PC-9 (cell line): ENCODE measurements around the gene PXN. TPM values are rescaled to one million over a fixed set of nuclear protein-coding genes. Genes with fewer than 3 reads are reported as not detected.

Experiments
- BruUV-seq: library from RNA; stranded (reverse); fragments of 400-500 nt; replicated peaks from 2 replicates; lab custom pipeline; 2021; lab: Mats Ljungman, UMichigan
- CTCF ChIA-PET: fragments of 300-600 bp; sonication (Branson Sonifier 250); formaldehyde crosslinking; loops from one replicate; lab custom pipeline; 2022; ENCODE audit warnings: antibody characterized with exemption; lab: Charles Lee
- POLR2A ChIA-PET: fragments of 300-600 bp; sonication (Branson Sonifier 250); formaldehyde crosslinking; loops from one replicate; lab custom pipeline; 2022; ENCODE audit warnings: antibody characterized with exemption; ENCODE audit not compliant: unreplicated experiment; lab: Charles Lee
- DNase-seq, 2 experiments: peaks; one replicate each; pipeline versions ENCODE4 v3.0.0 to v3.0.0-alpha.2; 2015 to 2022; ENCODE audit warnings: mixed read lengths in 1 of 2
- H2AFZ ChIP-seq: fragments of 200-600 bp; sonication (generic); 2 replicates; pipeline ENCODE4 v1.8.1; 2017; ENCODE audit warnings: antibody characterized with exemption
- H3F3A ChIP-seq: fragments of 200-600 bp; sonication (generic); 2 replicates; pipeline ENCODE4 v1.8.1; 2017; ENCODE audit warnings: antibody characterized with exemption, mild to moderate bottlenecking, low read depth; ENCODE audit not compliant: insufficient read depth
- H3K27ac ChIP-seq: fragments of 200-600 bp; sonication (generic); 2 replicates; pipeline ENCODE4 v1.6.1; 2016; ENCODE audit warnings: mixed run types
- H3K27me3 ChIP-seq: fragments of 200-600 bp; sonication (generic); 2 replicates; pipeline ENCODE4 v1.6.1; 2016; ENCODE audit warnings: low read depth, mixed run types; ENCODE audit not compliant: insufficient read depth
- H3K36me3 ChIP-seq: fragments of 200-600 bp; sonication (generic); 2 replicates; pipeline ENCODE4 v1.6.1; 2016; ENCODE audit warnings: low read depth, mixed run types
- H3K4me1 ChIP-seq: fragments of 200-600 bp; sonication (generic); replicated peaks from 2 replicates; pipeline ENCODE4 v1.6.1; 2016; ENCODE audit warnings: mixed run types; ENCODE audit not compliant: insufficient read depth
- H3K4me2 ChIP-seq: fragments of 200-600 bp; sonication (generic); 2 replicates; pipeline ENCODE4 v1.6.1; 2017; ENCODE audit warnings: mixed run types
- H3K4me3 ChIP-seq: fragments of 200-600 bp; sonication (generic); 2 replicates; pipeline ENCODE4 v1.6.1; 2016; ENCODE audit warnings: mixed run types
- H3K79me2 ChIP-seq: fragments of 200-600 bp; sonication (generic); 2 replicates; pipeline ENCODE4 v1.6.1; 2017; ENCODE audit warnings: low read depth, mixed run types
- H3K9me2 ChIP-seq: fragments of 200-600 bp; sonication (generic); 2 replicates; pipeline ENCODE4 v1.8.1; 2017; ENCODE audit warnings: mild to moderate bottlenecking; ENCODE audit not compliant: insufficient read depth
- H3K9me3 ChIP-seq: fragments of 200-600 bp; sonication (generic); 2 replicates; pipeline ENCODE4 v1.8.1; 2016; ENCODE audit warnings: low read depth; ENCODE audit not compliant: insufficient read depth
- H4K20me1 ChIP-seq: fragments of 200-600 bp; sonication (generic); 2 replicates; pipeline ENCODE4 v1.8.1; 2017; ENCODE audit not compliant: insufficient read depth
- CTCF ChIP-seq: fragments of 200-600 bp; sonication (generic); conservative IDR thresholded peaks from 2 replicates; pipeline ENCODE4 v1.6.1; 2017; ENCODE audit warnings: mixed run types, antibody characterized with exemption, mild to moderate bottlenecking, moderate library complexity
- EZH2 ChIP-seq: fragments of 200-600 bp; sonication (generic); IDR thresholded peaks from 2 replicates; pipeline ENCODE4 v1.8.0; 2017; ENCODE audit warnings: antibody characterized with exemption, low read depth
- intact Hi-C: fragments of 100-400 bp; cut with micrococcal nuclease; formaldehyde crosslinking; loops from one replicate; pipeline ENCODE4 v1.10.0; 2022; ENCODE audit not compliant: unreplicated experiment
- total RNA-seq: library from RNA; stranded (reverse); gene quantifications from 2 replicates; pipeline ENCODE4 v1.2.3, GENCODE V29; 2021

Gene PXN
- total RNA-seq, 1 experiment from 2014 or later: 218 TPM

- no peaks in the 10 kb centered on the region for H3K9me2 ChIP-seq
- TF ChIP-seq CTCF (peak; percentile 85), EZH2 (no peak)
- H3K36me3 ChIP-seq: no peaks in the 10 kb centered on the region
- H3K27ac ChIP-seq: no peak within 1 kb of the TSS
- peak within 1 kb of the TSS; percentile 74 for H3K4me3 ChIP-seq
- no peaks in the 10 kb centered on the region for H3F3A ChIP-seq
- peak; percentile 78 to 82 for DNase-seq
- peak within 1 kb of the TSS; percentile 100 for H2AFZ ChIP-seq
- H3K9me3 ChIP-seq: no peaks in the 10 kb centered on the region
- no peaks in the 10 kb centered on the region for H3K4me1 ChIP-seq
- ChIA-PET POLR2A (interaction anchor here (0.6 to 1.3 kb wide), 6 partner anchors 9 to 680 kb away, joined by 3 to 14 read pairs (median 8); partner anchors contain the start of genes RNU4-1 and RNU4-2), CTCF (interaction anchor here (0.7 to 1.3 kb wide), 9 partner anchors 8 to 414 kb away, joined by 3 to 15 read pairs (median 6); partner anchors contain the start of genes PLA2G1B, RNU4-1, RNU4-2 and RPLP0)
- no peaks in the 10 kb centered on the region for H4K20me1 ChIP-seq
- H3K27me3 ChIP-seq: no peaks in the 10 kb centered on the region
- H3K4me2 ChIP-seq: peak within 1 kb of the TSS; percentile 92
- no peaks in the 10 kb centered on the region for H3K79me2 ChIP-seq
- TSS peak; percentile 67 for BruUV-seq
- intact Hi-C loops: loop anchor here (1.0 kb wide), 1 partner anchor 15 kb away; no protein-coding TSS in a partner anchor
Measured at GRCh38 chr12:120301962-120302815, 36.7 kb upstream of the PXN start, which contains the start of gene SIRT4. Gene SIRT4, plus strand, starts transcription at chr12:120302321. Its CDS starts 1,241 bp downstream, at chr12:120303562.

GRCh38 chr12:120292661-120293531 is 27.4 kb upstream of the PXN start, which contains the start of gene RNU4-1:
Gene RNU4-1, minus strand, starts transcription at chr12:120293237.
- H4K20me1 ChIP-seq: no peaks in the 10 kb centered on the region
- H3K79me2 ChIP-seq: no peaks in the 10 kb centered on the region
- H3K36me3 ChIP-seq: no peaks in the 10 kb centered on the region
- intact Hi-C loops: loop anchor here (2.0 to 5.0 kb wide), 2 partner anchors 24 to 176 kb away; partner anchors contain the start of gene RAB35
- ChIA-PET POLR2A (interaction anchor here (0.5 to 2.5 kb wide), 17 partner anchors 9 to 1985 kb away, joined by 3 to 222 read pairs (median 4); partner anchors contain the start of genes RPLP0 and SIRT4), CTCF (interaction anchor here (0.7 to 1.8 kb wide), 4 partner anchors 9 to 65 kb away, joined by 3 to 11 read pairs (median 8); partner anchors contain the start of gene SIRT4)
- no peak for TF ChIP-seq CTCF
- TF ChIP-seq EZH2: no peak
- H2AFZ ChIP-seq: peak within 1 kb of the TSS; percentile 77
- peaks cover 36% of the 10 kb centered on the region for H3F3A ChIP-seq
- peak within 1 kb of the TSS; percentile 82 for H3K4me2 ChIP-seq
- H3K4me3 ChIP-seq: peak within 1 kb of the TSS; percentile 64
- H3K9me2 ChIP-seq: no peaks in the 10 kb centered on the region
- no peaks in the 10 kb centered on the region for H3K27me3 ChIP-seq
- no peaks in the 10 kb centered on the region for H3K9me3 ChIP-seq
- H3K27ac ChIP-seq: peak within 1 kb of the TSS; percentile 99
- DNase-seq: peak; percentile 81 to 97
- H3K4me1 ChIP-seq: peaks cover 19% of the 10 kb centered on the region
- BruUV-seq: no TSS peak
